HFF-Myc (cell line): ENCODE measurements around the gene FYB2.

Experiments
- DNase-seq: peaks from one replicate; pipeline ENCODE4 v3.0.0-alpha.2; 2011; ENCODE audit warnings: low read depth; ENCODE audit errors: extremely low read depth
- H3K4me3 ChIP-seq: replicated peaks from 2 replicates; pipeline ENCODE4 v1.5.1; 2011; ENCODE audit warnings: low read depth, mild to moderate bottlenecking, control low read depth, low read length
- CTCF ChIP-seq: IDR thresholded peaks from 2 replicates; pipeline ENCODE4 v1.5.1; 2012; ENCODE audit warnings: mild to moderate bottlenecking, low read depth, low read length, control low read depth; ENCODE audit errors: missing control alignments

Gene FYB2

GRCh38 chr1:56849750-56850149 lies 30.5 kb upstream of the FYB2 start:
- no peak for DNase-seq
- TF ChIP-seq CTCF: no peak
- no peak overlapping the region for H3K4me3 ChIP-seq

DNA sequence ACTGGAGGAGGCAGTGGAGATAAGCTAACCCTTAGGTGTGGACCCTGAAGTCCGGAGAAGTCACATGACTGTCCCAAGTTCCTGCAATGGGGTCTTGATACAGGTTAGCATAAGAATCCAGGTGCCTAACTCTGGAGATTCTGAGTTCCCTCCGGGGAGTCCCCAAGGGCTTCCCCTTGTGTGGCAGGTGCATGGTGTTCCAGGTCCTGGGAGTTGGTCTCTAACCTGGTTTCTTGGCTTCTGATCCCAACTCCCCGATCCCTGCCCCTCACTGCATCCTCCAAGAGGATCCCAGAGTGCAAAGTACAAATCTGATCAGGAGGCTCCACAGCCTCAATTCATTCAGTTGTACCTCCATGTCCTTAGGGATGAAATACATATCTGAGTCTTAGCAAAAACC lies 26.1 kb upstream of the FYB2 start:
- H3K4me3 ChIP-seq: no peak overlapping the region
- no peak for TF ChIP-seq CTCF
- no peak for DNase-seq

- H3K4me3 ChIP-seq: no peak overlapping the region
- TF ChIP-seq CTCF: no peak
- DNase-seq: no peak
Measured at GRCh38 chr1:56844545-56845136, 25.4 kb upstream of the FYB2 start.

GRCh38 chr1:56843544-56843943 lies 24.3 kb upstream of the FYB2 start:
- DNase-seq: no peak
- no peak overlapping the region for H3K4me3 ChIP-seq
- TF ChIP-seq CTCF: no peak

- H3K4me3 ChIP-seq: no peak overlapping the region
- no peak for TF ChIP-seq CTCF
- no peak for DNase-seq
Measured at GRCh38 chr1:56838759-56839158, 19.6 kb upstream of the FYB2 start.

DNA sequence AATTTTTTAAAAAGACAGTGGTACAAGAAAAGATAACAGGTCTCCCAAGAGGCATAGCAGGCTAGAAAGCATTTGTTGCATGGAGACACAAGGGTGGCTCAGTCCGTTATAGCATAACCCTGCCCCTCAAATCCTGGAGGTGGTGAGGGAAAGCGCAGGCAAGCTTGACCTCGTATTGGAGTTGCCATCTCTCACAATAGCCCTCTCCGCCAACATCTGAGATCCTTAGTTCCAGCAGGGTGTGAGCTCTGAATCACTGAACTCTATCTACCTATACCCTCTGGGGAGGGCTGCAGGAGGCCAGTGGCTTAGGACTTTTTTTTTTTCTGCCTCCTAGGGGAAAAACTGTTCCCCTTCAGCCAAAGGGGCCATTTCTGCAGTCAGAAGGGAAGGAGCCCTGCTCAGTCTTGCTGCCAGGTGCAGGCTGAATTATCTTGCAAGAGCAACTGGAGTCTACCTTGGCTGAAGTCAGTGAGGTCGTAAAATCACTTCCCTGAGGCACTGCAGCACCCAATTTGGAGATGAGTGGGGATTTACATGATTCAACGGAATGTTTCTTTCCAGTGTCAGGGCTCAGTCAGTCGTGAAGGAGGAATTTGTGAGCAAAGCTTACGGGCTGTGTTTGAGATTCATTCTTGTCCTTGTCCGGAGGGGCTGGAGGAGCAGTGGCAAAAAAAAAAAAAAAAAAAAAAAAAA lies 18.2 kb upstream of the FYB2 start:
- TF ChIP-seq CTCF: no peak
- no peak for DNase-seq
- no peak overlapping the region for H3K4me3 ChIP-seq
